HEK293T (cell line): Measurements from ENCODE around the gene EIF5AL1.
"Not testable (repeated sequence)": the region's sequence is repeated elsewhere in the genome, so short reads cannot be mapped to it uniquely, and the experiment has no call there.

Experiments
- HDGF ChIP-seq: fragments of 450-650 bp; IDR thresholded peaks from 2 replicates; pipeline ENCODE4 v1.6.1; 2017; ENCODE audit warnings: antibody characterized with exemption, borderline replicate concordance
- L3MBTL2 ChIP-seq: fragments of 450-650 bp; conservative IDR thresholded peaks from 2 replicates; pipeline ENCODE4 v1.6.1; 2016; ENCODE audit warnings: mild to moderate bottlenecking
- SP1 ChIP-seq: fragments of 450-650 bp; IDR thresholded peaks from 2 replicates; pipeline ENCODE4 v1.6.1; 2017
- SUZ12 ChIP-seq: fragments of 450-650 bp; IDR thresholded peaks from 2 replicates; pipeline ENCODE4 v1.6.1; 2016; ENCODE audit warnings: mild to moderate bottlenecking
- ZNF384 ChIP-seq: fragments of 450-650 bp; IDR thresholded peaks from 2 replicates; pipeline ENCODE4 v1.6.1; 2016

GRCh38 chr10:79523157-79523853, 11.0 kb downstream of the EIF5AL1 start:
- not testable (repeated sequence) for TF ChIP-seq SP1, HDGF, SUZ12, L3MBTL2, ZNF384
